Loucy (cell line): Measurements from ENCODE around the gene KANSL3.

Source experiments
- H2AFZ ChIP-seq: fragments of 200-600 bp; sonication (generic); 2 replicates; pipeline ENCODE4 v1.6.0; 2016; ENCODE audit warnings: antibody characterized with exemption, mild to moderate bottlenecking, low read length, moderate library complexity
- H3F3A ChIP-seq: fragments of 200-600 bp; 2 replicates; pipeline ENCODE4 v1.6.0; 2016; ENCODE audit warnings: antibody characterized with exemption, low read depth, mild to moderate bottlenecking
- H3K27me3 ChIP-seq: fragments of 200-600 bp; sonication (generic); 2 replicates; pipeline ENCODE4 v1.6.1; 2014; ENCODE audit warnings: low read length, mild to moderate bottlenecking; ENCODE audit not compliant: insufficient read depth, poor library complexity, severe bottlenecking
- H3K36me3 ChIP-seq: fragments of 200-600 bp; sonication (generic); 2 replicates; pipeline ENCODE4 v1.6.1; 2016; ENCODE audit warnings: low read length; ENCODE audit not compliant: insufficient read depth
- H3K4me1 ChIP-seq: fragments of 200-600 bp; sonication (generic); 2 replicates; pipeline ENCODE4 v1.5.1; 2014; ENCODE audit warnings: low read length, mild to moderate bottlenecking; ENCODE audit not compliant: insufficient read depth, poor library complexity, severe bottlenecking
- H3K4me2 ChIP-seq: fragments of 200-600 bp; sonication (generic); 2 replicates; pipeline ENCODE4 v1.6.0; 2014; ENCODE audit warnings: antibody characterized with exemption, low read length, low read depth, mild to moderate bottlenecking; ENCODE audit not compliant: poor library complexity, severe bottlenecking
- H3K4me3 ChIP-seq: fragments of 200-600 bp; sonication (generic); 2 replicates; pipeline ENCODE4 v1.5.1; 2014; ENCODE audit warnings: low read length, mild to moderate bottlenecking, mixed read lengths; ENCODE audit not compliant: poor library complexity, severe bottlenecking
- H3K79me2 ChIP-seq: fragments of 200-600 bp; sonication (generic); 2 replicates; pipeline ENCODE4 v1.6.1; 2014; ENCODE audit warnings: low read length; ENCODE audit not compliant: insufficient read depth
- H3K9ac ChIP-seq: fragments of 200-600 bp; sonication (generic); 2 replicates; pipeline ENCODE4 v1.6.0; 2014; ENCODE audit warnings: mild to moderate bottlenecking, low read depth, low read length, moderate library complexity; ENCODE audit not compliant: poor library complexity, severe bottlenecking
- H3K9me2 ChIP-seq: fragments of 200-600 bp; sonication (generic); replicated peaks from 2 replicates; pipeline ENCODE4 v1.6.1; 2016; ENCODE audit warnings: low read depth, low read length, mixed read lengths
- H3K9me3 ChIP-seq: fragments of 200-600 bp; sonication (generic); 2 replicates; pipeline ENCODE4 v1.6.1; 2014; ENCODE audit warnings: mild to moderate bottlenecking, antibody characterized with exemption, low read length, low read depth; ENCODE audit not compliant: insufficient read depth
- H4K20me1 ChIP-seq: fragments of 200-600 bp; sonication (generic); 2 replicates; pipeline ENCODE4 v1.6.0; 2014; ENCODE audit warnings: antibody characterized with exemption, low read length, mild to moderate bottlenecking; ENCODE audit not compliant: insufficient read depth, poor library complexity, severe bottlenecking
- CTCF ChIP-seq: fragments of 200-600 bp; sonication (generic); conservative IDR thresholded peaks from 2 replicates; pipeline ENCODE4 v1.5.1; 2014; ENCODE audit warnings: mild to moderate bottlenecking, antibody characterized with exemption, low read length
- EZH2phosphoT487 ChIP-seq: fragments of 200-600 bp; IDR thresholded peaks from 2 replicates; pipeline ENCODE4 v1.6.1; 2018; ENCODE audit warnings: antibody characterized with exemption, mild to moderate bottlenecking, moderate library complexity, borderline replicate concordance

KANSL3 gene

GRCh38 chr2:96648306-96648930 is 10.3 kb upstream of the KANSL3 start:
- TF ChIP-seq CTCF (no peak), EZH2phosphoT487 (no peak)
- H3K36me3 ChIP-seq, result no peaks in the 10 kb centered on the region
- no peaks in the 10 kb centered on the region for H3K27me3 ChIP-seq
- H3K4me3 ChIP-seq, result no peak overlapping the region
- no peak overlapping the region for H2AFZ ChIP-seq
- H3K79me2 ChIP-seq, result no peaks in the 10 kb centered on the region
- no peaks in the 10 kb centered on the region for H3K4me1 ChIP-seq
- no peaks in the 10 kb centered on the region for H3F3A ChIP-seq
- H3K9me3 ChIP-seq, result no peaks in the 10 kb centered on the region
- no peak overlapping the region for H3K4me2 ChIP-seq
- H3K9ac ChIP-seq, result no peak overlapping the region
- H3K9me2 ChIP-seq, result no peaks in the 10 kb centered on the region
- no peaks in the 10 kb centered on the region for H4K20me1 ChIP-seq

DNA sequence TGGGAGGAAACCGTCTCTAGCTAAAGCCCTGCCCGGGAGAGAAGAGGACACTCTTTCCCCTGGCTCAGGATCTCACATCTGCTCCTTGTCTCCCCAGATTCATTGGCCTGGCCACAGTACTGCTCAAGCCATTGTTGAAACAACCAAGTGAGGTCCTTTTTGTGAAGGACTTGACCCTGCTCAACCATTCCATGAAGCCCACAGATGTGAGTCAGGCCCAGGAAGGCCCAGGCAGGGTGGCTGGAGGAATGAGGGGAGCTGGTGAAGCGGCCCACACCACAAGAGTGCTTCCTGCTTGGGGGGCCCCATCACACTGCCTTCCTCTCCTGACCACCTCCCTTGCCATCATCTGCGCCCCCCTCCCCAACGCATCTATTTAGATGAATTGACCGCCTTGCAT is 9.6 kb upstream of the KANSL3 start:
- Histone ChIP-seq H2AFZ (no peak overlapping the region), H3K9me3 (no peaks in the 10 kb centered on the region), H3F3A (no peaks in the 10 kb centered on the region), H3K79me2 (no peaks in the 10 kb centered on the region), H3K4me3 (no peak overlapping the region), H3K9ac (no peak overlapping the region), H3K4me1 (no peaks in the 10 kb centered on the region), H4K20me1 (no peaks in the 10 kb centered on the region), H3K36me3 (no peaks in the 10 kb centered on the region), H3K9me2 (no peaks in the 10 kb centered on the region), H3K27me3 (no peaks in the 10 kb centered on the region), H3K4me2 (no peak overlapping the region)
- TF ChIP-seq CTCF, result no peak
- TF ChIP-seq EZH2phosphoT487, result no peak

- TF ChIP-seq CTCF (no peak), EZH2phosphoT487 (no peak)
- Histone ChIP-seq H3K4me1 (no peaks in the 10 kb centered on the region), H3F3A (no peaks in the 10 kb centered on the region), H3K9ac (no peak within 1 kb of the TSS), H3K79me2 (peaks cover 1% of the 10 kb centered on the region), H2AFZ (peak within 1 kb of the TSS; percentile 7; the same call in 1 of the 2 replicates), H3K4me2 (no peak within 1 kb of the TSS), H3K9me2 (no peaks in the 10 kb centered on the region), H3K4me3 (no peak within 1 kb of the TSS), H3K27me3 (no peaks in the 10 kb centered on the region), H3K9me3 (no peaks in the 10 kb centered on the region), H3K36me3 (no peaks in the 10 kb centered on the region), H4K20me1 (peaks cover under 1% of the 10 kb centered on the region)
Observed at GRCh38 chr2:96642564-96643360, 4.7 kb upstream of the KANSL3 start, which contains the start of gene FER1L5. Gene FER1L5 (plus strand): TSS chr2:96642764. CDS start chr2:96642837, 73 bp downstream.
